K562 (cell line): ENCODE results near the gene HAUS6. TPM values are rescaled to one million over a fixed set of nuclear protein-coding genes. Genes with fewer than 3 reads are reported as not detected.

Source experiments
- FOXA3 ChIP-seq, 2 experiments: fragments of 450-650 bp in 1 of 2; sonication (generic) in 1 of 2; formaldehyde crosslinking; IDR thresholded peaks in 1 of 2; conservative IDR thresholded peaks in 1 of 2; 2 replicates each; pipeline versions ENCODE4 v1.4.0 to v1.8.0; 2020 to 2022; ENCODE audit warnings: mild to moderate bottlenecking in 2 of 2, missing genetic modification reagents in 1 of 2
- FOXJ2 ChIP-seq: fragments of 200-800 bp; sonication (Bioruptor generic); IDR thresholded peaks from 2 replicates; pipeline ENCODE4 v1.6.1; 2016; ENCODE audit warnings: missing genetic modification characterization, missing compliant biosample characterization
- KDM5B ChIP-seq: fragments of 200-600 bp; sonication (generic); IDR thresholded peaks from 2 replicates; pipeline ENCODE4 v1.6.1; 2012; ENCODE audit warnings: low read depth, mild to moderate bottlenecking, moderate library complexity, low read length, control low read depth, inconsistent platforms; ENCODE audit not compliant: insufficient replicate concordance
- REST ChIP-seq, 2 experiments: fragments of 450-650 bp; formaldehyde crosslinking in 1 of 2; IDR thresholded peaks; 2 replicates each; pipeline versions ENCODE4 v1.4.0 to v1.6.1; 2014 to 2020; ENCODE audit warnings: mild to moderate bottlenecking in 2 of 2, borderline replicate concordance in 1 of 2, low read depth in 1 of 2
- TRIM25 ChIP-seq: fragments of 450-650 bp; IDR thresholded peaks from 2 replicates; pipeline ENCODE4 v1.7.0; 2016; ENCODE audit warnings: borderline replicate concordance
- ZNF316 ChIP-seq: fragments of 450-650 bp; IDR thresholded peaks from 2 replicates; pipeline ENCODE4 v1.6.1; 2016
- ZNF609 ChIP-seq: sonication (generic); formaldehyde crosslinking; IDR thresholded peaks from 2 replicates; pipeline ENCODE4 v1.8.1; 2023; ENCODE audit warnings: missing genetic modification reagents, mild to moderate bottlenecking, borderline replicate concordance
- polyA plus RNA-seq, 8 experiments: library from polyadenylated mRNA; depleted of rRNA in 4 of 8; stranded (reverse) in 5 of 8; unstranded in 3 of 8; fragments of >200 nt; fragmentation: Nextera tagmentation in 2 of 8; fragmentation: Illumina TruSeq in 1 of 8; extraction: Ambion mirVana in 2 of 8; extraction: Trizol in 1 of 8; gene quantifications; 2 replicates each; pipeline versions ENCODE4 v1.2.1 to v1.2.3, GENCODE V29; 2011 to 2014; ENCODE audit warnings: inconsistent platforms in 1 of 8, missing spikeins in 1 of 8
- total RNA-seq, 7 experiments: library from RNA; depleted of rRNA in 6 of 7; stranded (reverse); fragments of >200 nt in 6 of 7; fragmentation: Illumina TruSeq in 2 of 7; extraction: Trizol in 2 of 7; gene quantifications; 2 replicates each; pipeline versions ENCODE4 v1.2.1 to v1.2.3, GENCODE V29; 2011 to 2021; ENCODE audit warnings: low replicate concordance in 1 of 7

The HAUS6 gene
- total and polyA plus RNA-seq, 9 of the 15 experiments (the other 6 are each of a cell fraction or from before 2014, with no cell fraction given), result 10.2 to 31.7 (median 23.1) TPM

GRCh38 chr9:19102631-19103345 lies at the start of gene HAUS6 (continued):
- TF ChIP-seq KDM5B, result peak; percentile 60
- TF ChIP-seq FOXA3 (CRISPR knock-in tag; conservative IDR thresholded peaks at IDR 0.05 in 1 of 2, IDR thresholded peaks at IDR 0.05 in 1 of 2), result no peak
- no peak; the same call in 1 of the 2 replicates for TF ChIP-seq FOXJ2 (tag)
- no peak for TF ChIP-seq TRIM25
- 0 out of 2 replicates have a peak, but pooled peaks have one; percentile 33 for TF ChIP-seq ZNF609 (CRISPR knock-in tag)
- peak; percentile 67 for TF ChIP-seq REST (IDR thresholded peaks at IDR 0.05; ENCODE audit: borderline replicate concordance)
- no peak for TF ChIP-seq REST (CRISPR knock-in tag; IDR thresholded peaks at IDR 0.05; ENCODE audit: low read depth)
- no peak for TF ChIP-seq ZNF316
